HG02938 (cell line): ENCODE results near the gene RPSA.
"Not testable (repeated sequence)": the region's sequence is repeated elsewhere in the genome, so short reads cannot be mapped to it uniquely, and the experiment has no call there.

Experiments used
- ATAC-seq: cut with Tn5 transposase; IDR thresholded peaks from one replicate; pipeline ENCODE4 v1.9.1; 2021; ENCODE audit warnings: mild to moderate bottlenecking, moderate library complexity; ENCODE audit not compliant: unreplicated experiment

The RPSA gene

DNA sequence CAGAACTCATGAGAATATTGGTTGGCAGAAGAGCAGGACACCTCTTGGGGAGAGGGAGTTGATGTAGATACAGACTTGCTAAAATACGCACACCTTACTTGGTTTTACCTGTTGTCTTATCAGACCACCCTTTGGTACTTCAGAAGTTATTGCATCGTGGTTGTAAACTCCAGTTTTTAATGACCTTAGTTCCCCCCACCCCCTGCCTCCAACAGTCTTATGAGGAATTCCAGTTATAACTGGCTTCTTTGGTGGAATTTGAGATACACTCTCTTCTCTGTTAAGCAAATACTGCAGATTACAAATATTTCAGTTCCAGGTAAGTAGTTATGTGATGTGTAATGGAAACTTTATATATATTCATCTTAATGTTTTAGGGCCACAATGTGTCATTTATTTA is 18.4 kb upstream of the RPSA start:
- no peak for ATAC-seq

DNA sequence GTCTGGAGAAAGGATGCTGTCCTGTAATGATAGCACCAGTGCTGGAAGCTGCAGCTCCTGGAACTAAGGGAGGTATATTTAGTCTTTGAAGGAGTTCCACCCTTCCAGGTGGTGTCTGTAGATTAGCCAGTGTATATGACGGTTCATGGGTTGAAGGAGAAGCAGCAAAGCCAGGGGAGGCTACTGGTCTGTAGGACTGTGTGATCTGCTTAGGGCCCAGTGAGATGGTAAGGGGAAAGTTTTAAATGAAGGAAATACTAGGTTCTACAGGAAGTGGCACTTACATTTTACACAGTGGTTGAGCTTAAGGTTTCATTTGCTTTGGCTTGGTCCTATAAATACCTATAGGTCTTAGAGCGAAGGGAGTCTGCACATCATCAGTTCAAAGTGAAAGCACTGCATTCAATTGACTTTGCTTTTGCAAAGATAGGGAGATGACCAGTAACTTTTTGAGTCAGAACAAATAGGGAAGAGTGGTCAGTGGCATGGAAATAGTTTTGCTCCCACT is 17.7 kb upstream of the RPSA start:
- ATAC-seq: peak; percentile 86

DNA sequence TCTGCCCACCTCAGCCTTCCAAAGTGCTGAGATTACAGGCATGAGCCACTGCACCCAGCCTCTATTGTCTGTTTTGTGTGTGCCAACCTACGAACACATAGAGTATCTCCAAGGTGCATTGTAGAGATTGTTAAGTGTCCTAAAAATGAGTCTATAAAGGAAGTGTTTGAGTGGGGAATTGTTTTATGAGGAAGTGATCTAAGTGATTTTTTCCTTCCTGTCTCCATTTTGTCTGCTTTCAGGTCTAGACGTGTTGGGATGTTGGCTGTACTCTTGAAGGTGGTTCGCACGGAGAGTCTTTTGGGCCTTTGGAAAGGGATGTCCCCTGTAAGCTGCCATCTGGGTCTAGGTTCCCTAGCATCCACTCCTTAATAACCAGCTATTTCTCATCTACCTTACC is 16.3 kb upstream of the RPSA start:
- ATAC-seq: no peak

DNA sequence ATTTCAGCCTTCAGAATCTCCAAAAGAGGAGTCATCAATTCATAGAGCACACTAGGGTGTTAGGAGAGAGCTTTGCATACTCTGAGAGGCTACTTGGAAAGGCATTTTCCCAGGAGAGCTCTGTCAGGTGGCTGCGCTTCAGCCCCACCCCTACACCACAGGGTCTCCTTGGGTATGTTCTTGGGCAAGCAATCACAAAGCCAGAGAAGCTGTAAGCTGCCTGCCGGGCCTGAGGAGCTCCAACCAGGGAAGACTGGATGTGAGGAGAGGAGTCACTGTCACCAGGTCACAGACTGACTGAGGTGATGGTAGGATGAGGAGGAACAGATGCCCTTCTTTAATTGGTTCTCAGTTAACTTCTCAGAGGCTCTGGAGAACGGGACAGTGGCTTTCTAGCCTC is 9.8 kb upstream of the RPSA start:
- ATAC-seq: no peak

DNA sequence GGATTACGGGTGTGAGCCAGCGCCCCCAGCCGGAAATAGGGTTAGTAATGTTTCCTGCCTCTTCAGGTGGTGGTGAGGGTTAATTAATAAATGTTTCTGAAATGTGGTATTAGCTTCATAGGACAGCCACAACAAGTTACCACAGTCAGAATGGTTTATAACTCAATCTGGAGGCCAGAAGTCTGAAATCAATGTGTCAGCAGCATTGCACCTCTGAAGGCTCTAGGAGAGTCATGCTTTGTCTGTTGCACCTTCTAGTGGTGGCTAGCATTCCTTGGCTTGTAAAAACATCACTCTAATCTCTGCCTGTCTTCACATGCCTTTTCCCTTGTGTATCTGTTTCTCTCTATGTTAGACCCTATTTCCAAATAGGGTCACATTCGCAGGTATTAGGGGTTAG is 7.8 kb upstream of the RPSA start:
- no peak for ATAC-seq

DNA sequence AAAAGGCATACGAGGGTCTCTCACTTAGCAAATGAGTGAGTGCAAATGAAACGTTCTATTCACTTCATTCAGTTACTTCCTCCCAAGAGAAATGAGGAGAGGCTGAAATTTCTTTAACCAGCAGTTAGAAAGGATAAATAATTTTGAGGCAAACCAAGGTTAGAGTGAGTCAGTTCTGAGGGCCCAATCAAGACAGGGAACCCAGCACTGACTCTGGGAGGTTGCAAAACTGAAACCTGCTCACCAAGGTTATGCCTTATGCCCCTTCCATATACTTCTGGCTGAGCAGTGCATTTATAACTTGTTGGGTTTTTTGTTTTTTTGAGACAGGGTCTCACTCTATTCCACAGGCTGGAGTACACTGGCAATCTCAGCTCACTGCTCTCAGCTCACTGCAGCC is 4.5 kb upstream of the RPSA start:
- no peak for ATAC-seq

DNA sequence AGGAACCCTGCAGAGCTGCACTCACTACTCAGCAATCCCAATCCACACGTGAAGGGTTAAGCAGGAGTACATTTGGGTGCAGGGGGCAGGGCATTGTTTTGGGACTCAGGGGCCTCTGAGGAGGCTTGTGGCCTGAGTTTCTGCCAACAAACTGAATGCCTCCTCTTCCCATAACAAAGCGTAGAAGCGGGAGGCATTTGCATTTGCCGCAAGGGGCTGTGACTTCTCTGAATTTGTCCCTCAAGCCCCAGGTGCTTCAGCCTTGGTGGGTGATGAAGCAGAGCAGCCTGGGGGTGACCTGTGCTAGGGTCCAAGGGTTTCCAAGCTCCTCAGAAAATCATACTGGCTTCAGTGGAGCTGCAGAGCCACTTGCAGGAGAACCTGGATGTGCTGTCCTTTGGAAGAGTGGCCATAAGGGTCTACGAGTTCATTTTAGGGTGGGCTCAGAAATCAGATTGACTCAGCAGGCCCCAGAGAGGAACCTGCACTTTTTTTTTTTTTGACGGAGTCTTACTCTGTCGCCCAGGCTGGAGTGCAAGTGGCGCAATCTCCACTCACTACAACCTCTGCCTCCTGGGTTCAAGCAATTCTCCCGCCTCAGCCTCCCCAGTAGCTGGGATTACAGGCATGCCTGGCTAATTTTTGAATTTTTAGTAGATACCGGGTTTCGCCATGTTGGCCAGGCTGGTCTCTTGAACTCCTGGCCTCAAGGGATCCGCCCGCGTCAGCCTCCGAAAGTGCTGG is 1.4 kb upstream of the RPSA start:
- ATAC-seq: no peak

DNA sequence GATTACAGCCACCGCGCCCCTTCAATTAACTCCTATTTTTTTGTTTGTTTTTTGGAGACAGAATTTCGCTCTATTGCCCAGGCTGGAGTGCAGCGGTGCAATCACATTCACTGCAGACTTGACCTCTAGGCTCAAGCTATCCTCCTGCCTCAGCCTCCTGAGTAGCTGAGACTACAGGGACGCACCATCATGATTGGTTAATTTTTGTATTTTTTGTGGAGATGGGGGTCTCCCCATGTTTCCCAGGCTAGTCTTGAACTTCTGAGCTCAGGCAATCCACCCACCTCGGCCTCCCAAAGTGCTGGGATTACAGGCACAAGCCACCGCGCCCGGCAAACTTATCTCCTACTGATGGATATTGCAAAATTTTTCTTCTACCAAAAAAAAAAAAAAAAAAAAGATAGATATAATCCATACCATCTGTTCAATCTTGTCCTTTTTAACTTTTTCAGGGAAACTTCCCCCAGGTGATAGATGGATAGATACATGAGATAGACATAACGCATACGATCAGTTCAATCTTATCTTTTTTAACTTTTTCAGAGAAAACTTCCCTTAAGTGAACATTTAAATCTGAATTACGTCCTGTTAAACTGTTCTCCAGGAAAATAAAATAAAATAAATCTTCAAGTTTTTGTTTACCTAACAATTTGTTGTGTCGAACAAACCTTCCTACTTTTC is 693 bp upstream of the RPSA start:
- ATAC-seq: no peak

DNA sequence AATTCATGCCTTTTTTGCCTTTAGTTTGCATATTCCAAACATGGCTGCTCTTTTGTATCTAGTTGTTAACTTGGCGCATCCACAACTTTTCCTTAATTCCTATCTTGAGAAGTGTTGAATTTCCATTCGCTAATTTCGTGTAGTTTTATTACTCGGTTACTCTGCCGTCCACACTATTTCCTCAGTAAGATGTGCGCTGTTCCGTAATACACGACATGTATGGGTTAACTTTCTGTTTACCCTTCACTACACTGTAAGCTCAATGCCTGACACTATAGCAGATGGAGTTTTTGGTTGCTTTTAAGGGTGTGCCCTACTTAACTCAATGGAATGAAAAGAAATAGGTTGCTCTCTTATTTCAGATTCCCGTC is 724 bp downstream of the RPSA start:
- ATAC-seq: no peak

DNA sequence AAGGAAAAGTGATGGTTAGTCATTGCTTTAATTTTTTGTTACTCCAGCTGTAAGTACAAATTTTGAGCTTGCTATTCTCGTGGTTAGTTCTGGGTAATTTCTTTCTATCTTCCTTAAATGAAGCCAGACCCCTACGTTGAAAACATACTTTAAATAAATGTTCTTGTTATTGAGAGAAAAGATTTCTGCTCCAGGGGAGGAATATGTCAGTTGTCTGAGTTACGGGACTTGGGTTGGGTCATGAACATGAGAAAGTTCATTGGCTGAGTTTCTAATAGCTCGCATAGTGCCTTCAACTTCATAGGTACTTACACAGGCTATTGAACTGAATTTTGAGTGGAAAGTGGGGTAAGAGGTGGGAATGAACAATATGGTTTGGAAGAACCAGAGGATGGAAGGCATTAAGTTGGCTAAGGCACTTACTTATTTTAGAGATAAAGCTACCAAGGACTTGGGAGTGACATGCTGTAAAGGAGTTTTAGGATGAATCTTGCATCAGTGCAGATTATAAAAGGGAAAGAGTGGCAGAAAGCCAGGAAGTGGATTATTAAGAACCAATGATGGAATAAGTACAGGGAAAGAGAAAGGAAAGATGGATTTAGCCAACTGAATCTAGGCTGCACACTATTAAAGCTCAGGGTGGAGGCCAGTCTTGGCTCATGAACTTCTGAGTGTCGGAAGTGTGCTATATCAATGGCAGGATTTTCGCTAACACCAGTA is 1.4 kb downstream of the RPSA start:
- ATAC-seq: no peak

DNA sequence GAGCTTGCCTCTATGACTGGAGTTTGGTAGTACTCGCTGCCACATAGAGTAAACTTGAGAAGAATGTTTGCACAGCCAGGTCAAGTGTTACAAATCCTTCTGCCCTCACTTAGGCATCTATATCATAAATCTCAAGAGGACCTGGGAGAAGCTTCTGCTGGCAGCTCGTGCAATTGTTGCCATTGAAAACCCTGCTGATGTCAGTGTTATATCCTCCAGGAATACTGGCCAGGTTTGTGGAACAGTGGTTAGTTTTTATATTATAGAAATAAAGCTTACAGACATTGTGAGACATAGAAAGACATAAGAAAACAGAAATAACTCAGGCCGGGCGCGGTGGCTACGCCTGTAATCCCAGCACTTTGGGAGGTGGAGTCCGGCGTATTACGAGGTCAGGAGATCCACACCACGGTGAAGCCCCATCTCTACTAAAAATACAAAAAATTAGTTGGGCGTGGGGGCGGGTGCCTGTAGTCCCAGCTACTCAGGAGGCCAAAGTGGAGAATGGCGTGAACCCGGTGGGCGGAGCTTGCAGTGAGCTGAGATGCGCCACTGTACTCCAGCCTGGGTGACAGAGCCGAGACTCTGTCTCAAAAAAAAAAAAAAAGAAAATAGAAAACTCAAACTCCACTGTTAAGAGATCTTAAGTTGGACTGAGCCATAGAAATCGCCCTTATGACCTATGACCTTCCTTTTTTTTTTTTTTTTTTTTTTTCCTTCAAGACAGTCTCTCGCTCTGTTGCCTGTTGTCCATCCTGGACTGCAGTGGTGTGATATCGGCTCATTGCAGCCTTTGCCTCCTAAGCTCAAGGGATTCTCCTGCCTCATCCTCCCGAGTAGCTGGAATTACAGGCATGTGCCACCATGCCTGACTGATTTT is 2.2 kb downstream of the RPSA start:
- ATAC-seq: no peak

DNA sequence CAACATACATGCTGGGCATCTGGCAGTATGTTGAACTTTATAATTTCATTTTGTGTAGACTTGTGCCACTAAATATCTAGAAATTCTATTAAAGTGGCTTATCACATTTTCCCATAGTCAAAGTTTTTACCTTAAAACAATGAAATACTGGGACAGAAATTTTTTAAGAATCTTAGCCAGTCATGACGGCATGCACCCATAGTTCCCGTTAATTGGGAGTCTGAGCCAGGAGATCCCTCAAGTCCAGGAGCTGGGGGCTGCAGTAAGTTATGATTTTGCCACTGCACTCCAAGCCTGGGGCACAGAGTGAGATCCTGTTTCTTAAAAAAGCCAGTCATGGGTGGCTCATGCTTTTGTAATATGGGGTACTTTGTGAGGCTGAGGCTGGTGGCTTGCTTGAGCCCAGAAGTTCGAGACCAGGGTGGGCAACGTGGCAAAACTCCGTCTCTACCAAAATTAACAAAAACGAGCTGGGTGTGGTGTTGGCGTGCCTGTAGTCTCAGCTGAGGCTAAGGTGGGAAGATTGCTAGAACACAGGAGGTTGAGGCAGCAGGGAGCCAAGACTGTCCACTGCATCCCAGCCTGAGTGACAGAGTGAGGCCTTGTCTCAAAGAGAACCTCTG is 3.1 kb downstream of the RPSA start:
- ATAC-seq: no peak

DNA sequence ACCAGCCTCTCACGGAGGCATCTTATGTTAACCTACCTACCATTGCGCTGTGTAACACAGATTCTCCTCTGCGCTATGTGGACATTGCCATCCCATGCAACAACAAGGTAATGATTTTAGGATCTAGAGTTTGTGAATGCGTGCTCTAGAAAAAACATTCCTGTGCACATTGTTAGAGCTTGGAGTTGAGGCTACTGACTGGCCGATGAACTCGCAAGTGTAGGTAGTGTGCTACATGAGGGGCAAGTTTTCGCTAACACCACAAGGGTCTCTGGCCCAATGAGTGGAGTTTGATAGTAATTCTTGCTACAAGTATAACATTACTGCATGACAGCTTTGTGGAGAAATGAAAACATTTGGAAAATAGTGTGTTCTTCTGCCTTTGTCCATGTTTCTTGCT is 4.4 kb downstream of the RPSA start:
- no peak for ATAC-seq

DNA sequence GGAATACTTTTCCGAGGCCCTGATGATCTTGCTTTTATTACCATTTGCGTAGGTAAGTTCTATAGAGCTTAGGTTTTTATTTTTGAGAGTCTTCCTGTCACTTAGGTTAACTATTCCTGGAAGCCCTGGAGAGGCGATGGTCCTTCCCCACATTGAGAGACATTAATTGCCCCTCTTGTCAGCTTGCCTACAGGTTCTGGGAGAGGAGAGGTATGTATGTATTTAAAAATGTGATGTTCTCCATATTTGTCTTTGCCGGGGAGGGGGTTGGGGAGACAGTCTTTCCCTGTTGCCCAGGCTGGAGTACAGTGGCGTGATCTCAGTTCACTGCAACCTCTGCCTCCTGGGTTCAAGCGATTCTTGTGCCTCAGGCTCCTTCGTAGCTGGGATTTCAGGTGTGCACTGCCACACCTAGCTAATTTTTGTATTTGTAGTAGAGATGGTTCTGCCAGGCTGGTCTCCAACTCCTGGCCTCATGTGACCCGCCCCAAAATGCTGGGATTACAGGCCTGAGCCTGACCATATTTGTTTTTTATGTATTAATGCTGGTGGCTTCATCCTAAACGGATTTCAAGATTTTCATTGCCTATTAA is 6.2 kb downstream of the RPSA start:
- ATAC-seq: no peak

DNA sequence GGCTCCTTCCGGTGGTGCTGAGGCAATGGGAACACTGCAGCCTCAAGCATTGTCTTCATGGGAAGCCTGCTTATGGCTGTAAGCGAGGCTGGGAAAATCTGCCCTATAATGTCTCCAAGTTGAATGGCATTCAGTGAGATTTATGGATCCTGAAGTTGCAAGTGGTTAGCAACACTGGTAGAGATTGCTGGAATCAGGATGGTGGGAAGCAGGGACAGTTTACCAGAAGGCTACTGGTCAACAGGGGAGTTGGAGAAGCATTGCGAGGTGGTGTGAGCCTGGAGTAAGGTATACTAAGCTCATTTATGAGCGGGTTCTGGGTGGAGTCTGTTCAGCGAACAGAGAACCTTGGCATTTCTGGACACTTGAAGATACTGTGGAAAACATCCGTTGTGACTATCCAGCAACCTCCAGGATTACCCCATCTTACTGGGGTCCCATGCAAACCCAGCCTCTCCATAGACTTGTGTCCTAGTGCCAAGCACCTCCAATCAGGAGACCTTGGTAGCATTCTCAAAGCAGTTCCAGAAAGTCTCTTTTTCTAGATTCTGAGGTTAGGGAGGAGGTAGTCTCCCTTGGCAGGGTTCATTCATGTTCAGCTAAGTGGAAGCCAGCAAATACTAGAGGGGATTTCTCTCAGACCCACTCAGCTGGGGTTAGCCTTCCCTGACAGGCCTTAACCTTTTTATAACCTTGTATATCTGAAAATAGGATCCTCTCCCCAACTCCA is 7.3 kb downstream of the RPSA start:
- ATAC-seq: no peak

DNA sequence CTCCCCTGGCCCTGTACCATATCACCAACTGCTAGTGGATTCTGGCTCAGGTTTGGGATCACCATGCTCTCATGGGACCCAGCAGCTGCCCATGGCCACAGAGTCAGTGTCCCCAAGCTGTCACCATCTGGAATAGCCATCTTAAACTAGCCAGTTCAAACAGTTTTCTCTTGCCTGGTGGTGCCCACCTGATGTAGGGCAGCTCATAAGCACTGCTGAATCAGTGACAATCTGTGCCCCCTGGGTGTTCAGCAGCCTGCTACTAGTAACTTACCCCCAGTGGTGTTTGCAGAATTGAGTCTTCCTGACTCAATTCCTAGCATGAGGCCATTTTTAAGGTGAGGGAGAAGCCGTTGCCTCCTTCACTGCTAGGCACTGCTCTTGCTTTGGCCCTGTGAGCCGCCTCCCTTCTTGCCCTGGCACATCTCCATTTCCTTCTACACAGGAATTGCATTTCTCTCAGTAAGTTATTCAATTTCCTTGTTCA is 7.9 kb downstream of the RPSA start:
- no peak for ATAC-seq

DNA sequence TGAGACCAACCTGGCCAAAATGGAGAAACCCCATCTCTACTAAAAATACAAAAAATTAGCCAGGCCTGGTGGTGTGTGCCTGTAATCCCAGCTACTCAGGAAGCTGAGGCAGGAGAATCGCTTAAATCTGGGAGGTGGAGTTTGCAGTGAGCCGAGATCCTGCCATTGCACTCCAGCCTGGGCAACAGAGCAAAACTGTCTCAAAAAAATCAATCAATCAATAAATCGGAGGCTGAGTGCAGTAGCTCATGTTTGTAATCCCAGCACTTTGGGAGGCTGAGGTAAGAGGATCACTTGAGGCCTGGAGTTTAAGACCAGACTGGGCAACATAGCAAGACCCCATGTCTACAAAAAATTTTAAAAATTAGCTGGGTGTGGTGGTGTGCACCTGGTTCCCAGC is 8.8 kb downstream of the RPSA start:
- not testable (repeated sequence) for ATAC-seq

DNA sequence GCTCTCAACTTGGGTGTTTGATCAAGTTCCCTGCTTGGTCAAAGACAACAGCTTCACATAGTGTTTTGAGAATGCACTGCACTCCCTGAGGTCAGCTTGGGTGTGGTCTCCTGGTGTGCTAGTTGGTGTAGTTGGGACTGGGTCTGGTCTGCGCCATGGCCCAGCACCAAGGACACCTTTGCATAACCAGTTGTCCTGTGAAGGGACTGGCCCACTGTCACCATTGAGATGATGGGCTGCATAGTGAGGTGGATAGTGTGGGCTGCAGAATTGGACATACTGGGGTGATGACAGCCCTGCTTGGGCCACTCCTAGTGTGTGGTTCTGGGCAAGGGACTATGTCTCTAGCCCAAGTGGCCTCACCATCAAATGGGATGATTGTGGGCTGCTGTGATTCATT is 9.5 kb downstream of the RPSA start:
- no peak for ATAC-seq

DNA sequence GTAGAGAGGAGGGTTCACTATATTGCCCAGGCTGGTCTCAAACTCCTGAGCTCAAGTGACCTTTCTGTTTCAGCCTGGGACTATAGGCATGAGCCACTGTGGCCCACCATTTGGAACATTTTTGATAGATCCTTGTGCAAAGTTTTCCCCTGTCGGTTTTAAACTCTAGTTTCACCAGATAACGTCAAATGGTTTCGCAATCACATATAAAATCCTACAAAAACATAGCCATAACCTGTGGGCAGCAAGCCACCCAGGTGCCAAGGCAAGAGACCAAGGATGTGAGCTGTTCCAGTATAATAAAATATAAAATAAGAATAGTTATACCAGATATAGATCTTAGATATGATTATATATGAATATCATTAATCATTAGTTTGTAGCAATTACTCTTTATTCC is 10.5 kb downstream of the RPSA start:
- ATAC-seq: not testable (repeated sequence)
